Activated T-helper 2 cell treated with anti-CD3 and anti-CD28 coated beads, Interferon-gamma antibody, Interleukin-2, Interleukin-4, amounts not matched to agents 10 μg/mL and 5 μg/mL and 100 μg/mL, durations not matched to agents 14 hours and 24 hours and 36 hours (primary cell): ENCODE results near the gene IL1RAPL1. TPM values are rescaled to one million over a fixed set of nuclear protein-coding genes. Genes with fewer than 3 reads are reported as not detected.

ENCODE experiments used
- DNase-seq: peaks from one replicate; pipeline ENCODE4 v3.0.0; 2021; ENCODE audit warnings: low spot score
- H3K27ac Mint-ChIP-seq: one replicate; pipeline ENCODE4 v1.8.0; 2021; ENCODE audit warnings: mixed read lengths
- H3K27me3 Mint-ChIP-seq: one replicate; pipeline ENCODE4 v1.8.0; 2021; ENCODE audit warnings: low read depth, mixed read lengths
- H3K36me3 Mint-ChIP-seq: one replicate; pipeline ENCODE4 v1.8.0; 2021; ENCODE audit warnings: low read depth, mixed read lengths
- H3K4me1 Mint-ChIP-seq: one replicate; pipeline ENCODE4 v1.8.0; 2021; ENCODE audit warnings: low read depth, mixed read lengths
- H3K4me3 Mint-ChIP-seq: one replicate; pipeline ENCODE4 v1.8.0; 2021; ENCODE audit warnings: low read depth, mild to moderate bottlenecking, moderate library complexity, mixed read lengths
- H3K9me3 Mint-ChIP-seq: one replicate; pipeline ENCODE4 v1.8.0; 2021; ENCODE audit warnings: mixed read lengths
- intact Hi-C: fragments of 100-400 bp; cut with micrococcal nuclease; formaldehyde crosslinking; loops from one replicate; pipeline ENCODE4 v1.15.1; 2023
- total RNA-seq: library from RNA; stranded (reverse); gene quantifications from 2 replicates; pipeline ENCODE4 v1.2.3, GENCODE V29; 2022

The IL1RAPL1 gene
- total RNA-seq, 1 donor from 2014 or later, result not detected

DNA sequence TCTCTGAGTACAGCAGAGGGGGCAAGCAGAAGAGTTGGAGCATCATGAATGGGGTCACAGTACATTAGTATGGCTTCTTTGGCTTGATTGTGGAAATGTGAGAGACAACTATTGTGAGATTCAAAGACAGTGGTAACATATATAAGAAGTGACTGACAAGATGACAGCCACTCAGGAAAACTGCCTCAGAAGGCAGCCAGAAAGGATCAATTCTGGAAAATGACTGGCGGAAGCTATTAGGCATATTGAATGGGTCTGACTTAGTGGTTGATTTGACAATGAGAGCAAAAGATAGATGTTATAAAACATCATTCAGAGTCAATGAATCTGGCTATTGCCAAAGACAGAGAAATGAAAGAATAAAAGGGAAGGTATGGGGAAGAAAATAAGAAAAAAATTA lies 1282.6 kb downstream of the IL1RAPL1 start:
- Mint-ChIP-seq H3K36me3 (no peaks in the 10 kb centered on the region), H3K27ac (no peak overlapping the region), H3K4me3 (no peak overlapping the region), H3K27me3 (no peaks in the 10 kb centered on the region), H3K9me3 (no peaks in the 10 kb centered on the region), H3K4me1 (no peaks in the 10 kb centered on the region)
- intact Hi-C loops, result no loop called here
- no peak for DNase-seq

DNA sequence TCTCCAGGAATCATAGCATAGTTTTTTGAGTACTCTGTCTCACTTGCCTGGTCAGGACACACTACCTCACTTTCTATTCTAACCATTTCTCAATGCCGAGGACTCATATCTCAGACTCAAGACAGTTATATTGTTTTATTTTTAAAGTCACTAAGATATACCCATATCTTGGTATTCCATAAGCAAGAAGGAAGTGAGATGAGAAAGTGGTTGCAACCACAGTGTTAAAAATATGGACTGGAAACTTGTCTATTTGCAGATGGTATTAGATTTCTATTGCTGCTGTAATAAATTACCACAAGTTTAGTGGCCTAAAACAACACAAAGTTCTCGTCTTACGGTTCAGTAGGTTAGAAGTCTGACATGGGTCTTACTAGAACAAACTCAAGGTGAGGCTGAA lies 1283.4 kb downstream of the IL1RAPL1 start:
- no peaks in the 10 kb centered on the region for H3K36me3 Mint-ChIP-seq
- no peaks in the 10 kb centered on the region for H3K27me3 Mint-ChIP-seq
- H3K4me1 Mint-ChIP-seq, result no peaks in the 10 kb centered on the region
- no peak overlapping the region for H3K27ac Mint-ChIP-seq
- H3K9me3 Mint-ChIP-seq, result no peaks in the 10 kb centered on the region
- intact Hi-C loops, result no loop called here
- DNase-seq, result no peak
- no peak overlapping the region for H3K4me3 Mint-ChIP-seq

DNA sequence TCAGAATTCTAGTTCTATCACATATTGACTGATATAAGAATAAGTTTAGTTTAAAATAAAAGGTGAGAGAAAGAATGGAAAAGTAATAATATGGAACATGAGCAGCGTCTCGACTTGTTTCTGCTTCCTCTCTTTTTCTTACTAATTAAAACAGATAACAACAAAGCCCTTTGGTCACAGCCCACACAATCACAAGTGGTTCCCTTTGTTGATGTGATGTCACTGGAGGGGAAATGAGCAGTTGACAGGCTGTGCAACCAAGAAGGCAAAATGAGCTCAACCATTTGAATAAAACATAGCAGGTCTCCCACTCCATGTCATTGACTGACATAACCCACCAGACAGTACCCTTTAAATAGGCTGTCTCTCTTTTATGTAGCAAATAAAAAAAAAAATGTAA lies 1285.6 kb downstream of the IL1RAPL1 start:
- H3K4me1 Mint-ChIP-seq, result no peaks in the 10 kb centered on the region
- intact Hi-C loops, result no loop called here
- DNase-seq, result no peak
- no peak overlapping the region for H3K4me3 Mint-ChIP-seq
- H3K9me3 Mint-ChIP-seq, result no peaks in the 10 kb centered on the region
- no peaks in the 10 kb centered on the region for H3K27me3 Mint-ChIP-seq
- H3K36me3 Mint-ChIP-seq, result no peaks in the 10 kb centered on the region
- H3K27ac Mint-ChIP-seq, result no peak overlapping the region

DNA sequence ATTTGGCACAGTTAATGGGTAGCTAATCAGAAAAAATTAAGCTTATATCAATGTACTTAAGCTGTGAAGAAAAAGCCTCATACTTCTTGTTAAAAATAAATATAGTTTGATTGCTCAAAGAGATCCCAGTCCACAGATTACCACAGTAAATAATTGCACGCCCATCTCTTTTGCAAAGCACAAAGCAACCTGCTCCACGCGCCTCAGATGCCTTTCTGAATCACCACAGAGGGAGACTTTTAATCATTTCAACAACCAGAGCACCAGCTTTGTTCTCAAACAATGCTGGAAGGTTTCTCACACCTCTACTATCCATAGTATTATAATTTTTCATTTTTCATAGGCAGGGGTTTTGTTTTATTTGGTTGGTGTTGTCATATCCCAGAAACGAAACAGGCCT lies 1289.5 kb downstream of the IL1RAPL1 start:
- H3K9me3 Mint-ChIP-seq, result no peaks in the 10 kb centered on the region
- no peaks in the 10 kb centered on the region for H3K27me3 Mint-ChIP-seq
- no peak overlapping the region for H3K4me3 Mint-ChIP-seq
- no peak overlapping the region for H3K27ac Mint-ChIP-seq
- DNase-seq, result no peak
- intact Hi-C loops, result no loop called here
- H3K4me1 Mint-ChIP-seq, result no peaks in the 10 kb centered on the region
- H3K36me3 Mint-ChIP-seq, result no peaks in the 10 kb centered on the region

DNA sequence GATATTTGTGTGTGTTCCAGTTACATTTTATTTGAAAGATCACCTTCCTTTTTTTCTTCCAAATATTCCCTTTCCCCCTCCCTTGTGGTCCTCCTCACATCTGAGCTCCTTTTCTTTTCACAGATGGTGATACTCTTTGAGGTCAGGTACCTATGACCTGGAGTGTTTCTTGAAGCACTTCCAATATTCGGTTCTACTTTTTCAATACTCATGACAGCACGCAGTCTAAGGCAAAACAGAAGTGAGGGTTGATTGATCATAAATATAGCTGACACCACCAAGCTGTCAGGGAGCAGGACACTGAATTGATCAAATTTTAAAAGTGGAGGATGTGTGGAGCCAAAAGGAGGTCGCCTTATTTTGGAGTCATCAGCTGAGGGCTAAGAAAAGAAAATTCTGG lies 1293.7 kb downstream of the IL1RAPL1 start:
- no peaks in the 10 kb centered on the region for H3K36me3 Mint-ChIP-seq
- intact Hi-C loops, result no loop called here
- H3K9me3 Mint-ChIP-seq, result no peaks in the 10 kb centered on the region
- H3K27ac Mint-ChIP-seq, result no peak overlapping the region
- no peaks in the 10 kb centered on the region for H3K27me3 Mint-ChIP-seq
- H3K4me1 Mint-ChIP-seq, result no peaks in the 10 kb centered on the region
- DNase-seq, result no peak
- H3K4me3 Mint-ChIP-seq, result no peak overlapping the region

- no peaks in the 10 kb centered on the region for H3K4me1 Mint-ChIP-seq
- H3K27me3 Mint-ChIP-seq, result no peaks in the 10 kb centered on the region
- no peaks in the 10 kb centered on the region for H3K36me3 Mint-ChIP-seq
- H3K9me3 Mint-ChIP-seq, result no peaks in the 10 kb centered on the region
- no peak overlapping the region for H3K4me3 Mint-ChIP-seq
- no peak for DNase-seq
- intact Hi-C loops, result no loop called here
- no peak overlapping the region for H3K27ac Mint-ChIP-seq
These were observed 1302.8 kb downstream of the IL1RAPL1 start for GRCh38 chrX:29890004-29890403.

DNA sequence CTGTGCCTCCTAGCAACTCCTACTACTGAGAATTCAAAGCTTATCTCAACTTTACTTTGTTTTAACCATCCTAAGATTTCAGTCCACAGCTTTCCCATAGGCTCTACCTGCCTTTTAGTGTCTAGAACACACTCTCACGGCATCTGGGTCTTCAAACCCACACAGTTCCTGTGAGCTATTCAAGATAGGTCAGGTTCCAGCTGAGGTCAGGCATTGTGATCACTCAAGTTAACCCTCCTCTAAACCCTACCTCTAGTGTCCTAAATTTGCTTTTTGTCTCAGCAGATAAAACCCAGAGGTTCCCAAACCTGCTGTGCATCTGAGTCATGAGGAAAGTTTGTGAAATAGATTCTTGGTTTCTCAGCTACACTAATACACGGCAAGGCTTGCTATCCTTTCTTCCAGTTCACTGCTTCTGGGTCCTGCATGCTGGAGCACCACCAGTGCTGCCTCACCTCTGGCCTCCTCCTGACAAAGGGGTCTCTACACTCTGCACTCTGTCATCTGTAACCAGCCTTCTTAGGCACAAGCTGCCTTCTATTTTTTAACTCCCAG lies 1303.5 kb downstream of the IL1RAPL1 start:
- Mint-ChIP-seq H3K4me1 (no peaks in the 10 kb centered on the region), H3K36me3 (no peaks in the 10 kb centered on the region), H3K9me3 (no peaks in the 10 kb centered on the region), H3K27ac (no peak overlapping the region), H3K27me3 (no peaks in the 10 kb centered on the region), H3K4me3 (no peak overlapping the region)
- intact Hi-C loops, result no loop called here
- no peak for DNase-seq

DNA sequence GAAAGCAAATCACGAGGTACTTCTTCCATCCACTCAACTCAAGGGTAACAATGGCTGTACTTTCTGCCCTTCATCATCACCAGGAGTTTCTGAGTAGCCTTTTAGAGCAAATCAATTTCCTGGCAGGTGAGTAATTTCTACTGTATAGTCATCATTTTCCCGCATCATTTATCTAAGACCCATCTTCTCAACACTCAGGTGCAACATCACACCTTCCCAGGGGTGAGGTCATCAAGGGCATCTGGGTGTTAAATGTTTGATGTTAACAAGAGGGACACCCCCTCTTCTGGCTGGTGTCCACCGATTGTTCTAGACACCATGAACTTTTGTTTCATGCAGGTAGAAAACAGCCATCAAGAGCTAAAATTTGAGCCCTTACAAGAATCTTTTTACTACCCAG lies 1314.8 kb downstream of the IL1RAPL1 start:
- H3K36me3 Mint-ChIP-seq, result no peaks in the 10 kb centered on the region
- H3K4me1 Mint-ChIP-seq, result no peaks in the 10 kb centered on the region
- no peak for DNase-seq
- no peak overlapping the region for H3K4me3 Mint-ChIP-seq
- peaks cover 3% of the 10 kb centered on the region for H3K9me3 Mint-ChIP-seq
- H3K27ac Mint-ChIP-seq, result no peak overlapping the region
- H3K27me3 Mint-ChIP-seq, result no peaks in the 10 kb centered on the region
- intact Hi-C loops, result no loop called here

DNA sequence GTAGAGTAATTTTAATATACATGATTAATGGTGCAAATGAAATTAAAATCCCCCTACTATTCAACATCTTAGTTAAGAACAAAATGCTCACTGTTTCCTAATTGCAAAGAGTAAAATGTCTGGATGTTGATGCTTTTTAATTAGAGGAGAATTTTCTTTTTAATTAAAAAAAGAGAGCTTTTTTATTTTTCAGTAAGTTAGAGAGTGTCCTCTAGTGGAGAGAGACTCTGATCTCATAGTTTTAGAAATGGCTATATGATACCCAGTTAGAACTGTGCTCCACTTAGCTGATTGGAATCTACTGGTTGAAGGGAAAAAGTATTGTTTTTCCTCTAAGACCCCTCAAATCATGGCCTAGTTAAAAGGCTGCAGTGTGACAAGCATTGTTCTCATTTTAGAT lies 1316.1 kb downstream of the IL1RAPL1 start:
- Mint-ChIP-seq H3K27me3 (no peaks in the 10 kb centered on the region), H3K4me3 (no peak overlapping the region), H3K27ac (no peak overlapping the region), H3K9me3 (peaks cover 3% of the 10 kb centered on the region), H3K4me1 (no peaks in the 10 kb centered on the region), H3K36me3 (no peaks in the 10 kb centered on the region)
- intact Hi-C loops, result no loop called here
- DNase-seq, result no peak

- Mint-ChIP-seq H3K9me3 (no peaks in the 10 kb centered on the region), H3K4me1 (no peaks in the 10 kb centered on the region), H3K4me3 (no peak overlapping the region), H3K27me3 (no peaks in the 10 kb centered on the region), H3K27ac (no peak overlapping the region), H3K36me3 (no peaks in the 10 kb centered on the region)
- intact Hi-C loops, result no loop called here
- DNase-seq, result no peak
These were observed 1324.4 kb downstream of the IL1RAPL1 start for GRCh38 chrX:29911673-29912072.

DNA sequence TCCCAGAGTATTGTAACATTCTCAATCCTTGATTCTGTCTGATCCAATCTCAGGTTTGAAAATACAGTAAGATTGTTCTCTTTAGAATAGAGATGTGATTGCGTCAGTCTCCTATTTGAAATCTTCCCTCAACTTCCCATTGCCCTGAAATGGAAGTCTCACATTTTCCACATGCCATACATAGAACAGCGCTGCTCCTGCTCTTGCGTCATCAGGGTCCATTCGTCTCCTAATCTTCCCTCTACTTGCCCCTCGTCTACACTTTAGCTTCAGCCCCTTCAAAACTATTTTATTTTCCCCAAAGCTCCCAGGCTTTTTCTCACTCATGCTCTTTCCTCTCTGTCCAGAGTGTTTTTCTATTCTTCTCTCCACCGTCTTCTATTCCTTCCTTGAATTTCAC lies 1326.4 kb downstream of the IL1RAPL1 start:
- no peak overlapping the region for H3K4me3 Mint-ChIP-seq
- H3K27me3 Mint-ChIP-seq, result no peaks in the 10 kb centered on the region
- H3K36me3 Mint-ChIP-seq, result no peaks in the 10 kb centered on the region
- intact Hi-C loops, result no loop called here
- DNase-seq, result no peak
- H3K4me1 Mint-ChIP-seq, result no peaks in the 10 kb centered on the region
- H3K27ac Mint-ChIP-seq, result no peak overlapping the region
- H3K9me3 Mint-ChIP-seq, result no peaks in the 10 kb centered on the region

- intact Hi-C loops, result no loop called here
- Mint-ChIP-seq H3K4me1 (no peaks in the 10 kb centered on the region), H3K9me3 (no peaks in the 10 kb centered on the region), H3K27ac (no peak overlapping the region), H3K4me3 (no peak overlapping the region), H3K36me3 (no peaks in the 10 kb centered on the region), H3K27me3 (no peaks in the 10 kb centered on the region)
- no peak for DNase-seq
These were observed 1335.4 kb downstream of the IL1RAPL1 start for GRCh38 chrX:29922607-29923006.

DNA sequence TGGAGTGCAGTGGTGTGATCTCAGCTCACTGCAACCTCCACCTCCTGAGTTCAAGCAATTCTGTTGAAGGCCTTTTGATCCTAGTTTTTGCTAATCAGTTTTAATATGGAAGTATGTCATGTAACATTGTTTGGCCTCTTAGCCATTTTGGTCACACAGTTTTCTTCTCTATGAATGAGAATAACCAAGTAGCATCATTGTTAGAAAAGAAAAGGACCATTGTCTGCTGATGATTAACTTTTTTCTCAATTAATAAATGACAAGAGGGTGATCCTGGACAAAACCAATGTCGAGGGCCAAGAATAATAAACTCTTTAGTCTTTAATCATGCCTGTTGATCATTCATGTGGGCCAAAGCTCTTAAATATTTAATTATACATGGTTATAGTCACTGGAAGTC lies 1338.8 kb downstream of the IL1RAPL1 start:
- intact Hi-C loops, result no loop called here
- H3K9me3 Mint-ChIP-seq, result no peaks in the 10 kb centered on the region
- H3K36me3 Mint-ChIP-seq, result no peaks in the 10 kb centered on the region
- H3K4me1 Mint-ChIP-seq, result no peaks in the 10 kb centered on the region
- H3K27ac Mint-ChIP-seq, result no peak overlapping the region
- DNase-seq, result no peak
- H3K27me3 Mint-ChIP-seq, result no peaks in the 10 kb centered on the region
- no peak overlapping the region for H3K4me3 Mint-ChIP-seq

GRCh38 chrX:29926659-29927058 lies 1339.4 kb downstream of the IL1RAPL1 start:
- Mint-ChIP-seq H3K4me1 (no peaks in the 10 kb centered on the region), H3K4me3 (no peak overlapping the region), H3K27me3 (no peaks in the 10 kb centered on the region), H3K9me3 (no peaks in the 10 kb centered on the region), H3K36me3 (no peaks in the 10 kb centered on the region), H3K27ac (no peak overlapping the region)
- intact Hi-C loops, result no loop called here
- DNase-seq, result no peak
